NT2/D1 (cell line): Measurements from ENCODE around the gene WNT9B.

ENCODE experiments used
- SUZ12 ChIP-seq: IDR thresholded peaks from 2 replicates; pipeline ENCODE4 v1.6.1; 2011; ENCODE audit not compliant: insufficient read length, insufficient read depth; ENCODE audit errors: extremely low read depth
- YY1 ChIP-seq: IDR thresholded peaks from 2 replicates; pipeline ENCODE4 v1.6.1; 2011; ENCODE audit not compliant: insufficient read length, insufficient read depth
- ZNF274 ChIP-seq: IDR thresholded peaks from 2 replicates; pipeline ENCODE4 v1.6.1; 2011; ENCODE audit warnings: mild to moderate bottlenecking, low read depth, low read length

DNA sequence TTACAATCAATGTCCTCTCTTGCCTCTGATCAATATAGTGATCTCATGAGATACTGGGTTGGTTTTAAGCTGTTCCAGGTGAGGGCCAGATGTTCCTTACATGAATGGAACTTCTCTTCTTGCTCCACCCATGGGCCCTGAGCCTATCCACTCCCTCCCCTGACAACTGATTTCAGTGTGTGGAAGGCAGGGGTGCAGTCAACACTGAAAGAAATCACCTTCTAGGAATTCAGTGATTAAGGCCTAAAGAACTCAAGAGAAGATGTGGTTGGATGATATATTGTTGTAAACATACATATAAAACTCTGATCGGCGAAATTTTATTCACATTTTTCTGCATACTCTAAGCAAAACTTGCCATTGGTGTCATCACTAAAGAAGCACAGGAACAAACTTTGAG is 64.8 kb downstream of the WNT9B start:
- TF ChIP-seq YY1 = no peak
- no peak for TF ChIP-seq SUZ12
- no peak for TF ChIP-seq ZNF274
